Glutamatergic neuron (in vitro differentiated cells): ENCODE results near the gene BRI3. TPM values are rescaled to one million over a fixed set of nuclear protein-coding genes. Genes with fewer than 3 reads are reported as not detected.

Experiments used
- DNase-seq: peaks from one replicate; pipeline ENCODE4 v3.0.0; 2022
- H3K27ac Mint-ChIP-seq: one replicate; pipeline ENCODE4 v1.8.0; 2020; ENCODE audit warnings: mild to moderate bottlenecking, mixed read lengths, inconsistent platforms; ENCODE audit not compliant: unreplicated experiment
- H3K27me3 Mint-ChIP-seq: one replicate; pipeline ENCODE4 v1.8.0; 2020; ENCODE audit warnings: mild to moderate bottlenecking, moderate library complexity, mixed read lengths, inconsistent platforms; ENCODE audit not compliant: unreplicated experiment
- H3K36me3 Mint-ChIP-seq: one replicate; pipeline ENCODE4 v1.8.0; 2020; ENCODE audit warnings: mild to moderate bottlenecking, mixed read lengths, inconsistent platforms; ENCODE audit not compliant: unreplicated experiment
- H3K4me1 Mint-ChIP-seq: one replicate; pipeline ENCODE4 v1.8.0; 2020; ENCODE audit warnings: mild to moderate bottlenecking, low read depth, mixed read lengths, inconsistent platforms; ENCODE audit not compliant: unreplicated experiment
- H3K4me3 Mint-ChIP-seq: one replicate; pipeline ENCODE4 v1.8.0; 2020; ENCODE audit warnings: mild to moderate bottlenecking, mixed read lengths, inconsistent platforms; ENCODE audit not compliant: unreplicated experiment
- H3K9me3 Mint-ChIP-seq: one replicate; pipeline ENCODE4 v1.8.0; 2020; ENCODE audit warnings: mild to moderate bottlenecking, moderate library complexity, mixed read lengths, inconsistent platforms; ENCODE audit not compliant: unreplicated experiment
- total RNA-seq: library from RNA; stranded (reverse); fragmentation: NEBNext Ultra II Directional; extraction: Animal tissue kit (Norgen Biotek cat#: 25700); gene quantifications from one replicate; pipeline ENCODE4 v1.2.1, GENCODE V29; 2021; ENCODE audit not compliant: unreplicated experiment
- TF ChIP-seq, protein P1 (sequence below): fragments of 200-600 bp; sonication (generic); IDR thresholded peaks from one replicate; pipeline ENCODE4 v1.5.0; 2021; ENCODE audit not compliant: partially characterized antibody, unreplicated experiment

The BRI3 gene
- total RNA-seq, 1 donor from 2014 or later, result 176 TPM

DNA sequence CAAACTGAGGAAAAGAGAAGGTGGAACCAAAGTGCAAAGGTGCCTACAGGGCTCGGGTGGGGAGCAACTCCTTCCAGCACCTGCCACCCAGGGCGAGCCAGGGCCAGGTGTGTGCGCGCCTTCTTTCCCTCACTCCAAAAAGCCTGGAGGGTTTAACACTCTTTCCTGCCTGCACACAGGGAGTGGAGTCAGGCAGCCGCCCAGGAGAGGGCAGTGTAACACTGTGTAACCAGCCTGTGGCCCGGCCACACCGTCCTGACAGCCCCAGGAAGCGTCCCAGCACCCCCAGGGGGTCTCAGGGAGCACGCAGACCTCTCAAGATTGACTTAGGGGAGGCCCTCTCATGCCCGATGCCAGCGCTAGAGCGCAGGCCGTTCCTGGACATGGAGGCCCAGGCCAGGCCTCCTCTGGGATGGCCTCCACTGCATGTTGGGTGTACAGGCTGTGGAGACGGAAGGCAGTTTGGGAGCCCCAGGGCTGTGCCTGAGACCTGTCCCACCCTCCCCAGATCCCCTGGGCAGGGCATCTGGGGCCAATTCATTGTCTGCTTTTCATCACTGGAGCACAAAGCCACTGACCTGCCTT lies 13.4 kb downstream of the BRI3 start:
- H3K4me1 Mint-ChIP-seq, result peaks cover 8% of the 10 kb centered on the region
- H3K4me3 Mint-ChIP-seq, result no peak overlapping the region
- peak; percentile 90 for DNase-seq
- no peak overlapping the region for H3K27ac Mint-ChIP-seq
- TF ChIP-seq, protein P1, sequence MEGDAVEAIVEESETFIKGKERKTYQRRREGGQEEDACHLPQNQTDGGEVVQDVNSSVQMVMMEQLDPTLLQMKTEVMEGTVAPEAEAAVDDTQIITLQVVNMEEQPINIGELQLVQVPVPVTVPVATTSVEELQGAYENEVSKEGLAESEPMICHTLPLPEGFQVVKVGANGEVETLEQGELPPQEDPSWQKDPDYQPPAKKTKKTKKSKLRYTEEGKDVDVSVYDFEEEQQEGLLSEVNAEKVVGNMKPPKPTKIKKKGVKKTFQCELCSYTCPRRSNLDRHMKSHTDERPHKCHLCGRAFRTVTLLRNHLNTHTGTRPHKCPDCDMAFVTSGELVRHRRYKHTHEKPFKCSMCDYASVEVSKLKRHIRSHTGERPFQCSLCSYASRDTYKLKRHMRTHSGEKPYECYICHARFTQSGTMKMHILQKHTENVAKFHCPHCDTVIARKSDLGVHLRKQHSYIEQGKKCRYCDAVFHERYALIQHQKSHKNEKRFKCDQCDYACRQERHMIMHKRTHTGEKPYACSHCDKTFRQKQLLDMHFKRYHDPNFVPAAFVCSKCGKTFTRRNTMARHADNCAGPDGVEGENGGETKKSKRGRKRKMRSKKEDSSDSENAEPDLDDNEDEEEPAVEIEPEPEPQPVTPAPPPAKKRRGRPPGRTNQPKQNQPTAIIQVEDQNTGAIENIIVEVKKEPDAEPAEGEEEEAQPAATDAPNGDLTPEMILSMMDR, result peak; percentile 79
- no peaks in the 10 kb centered on the region for H3K36me3 Mint-ChIP-seq
- peaks cover 6% of the 10 kb centered on the region for H3K9me3 Mint-ChIP-seq
- peaks cover 2% of the 10 kb centered on the region for H3K27me3 Mint-ChIP-seq

DNA sequence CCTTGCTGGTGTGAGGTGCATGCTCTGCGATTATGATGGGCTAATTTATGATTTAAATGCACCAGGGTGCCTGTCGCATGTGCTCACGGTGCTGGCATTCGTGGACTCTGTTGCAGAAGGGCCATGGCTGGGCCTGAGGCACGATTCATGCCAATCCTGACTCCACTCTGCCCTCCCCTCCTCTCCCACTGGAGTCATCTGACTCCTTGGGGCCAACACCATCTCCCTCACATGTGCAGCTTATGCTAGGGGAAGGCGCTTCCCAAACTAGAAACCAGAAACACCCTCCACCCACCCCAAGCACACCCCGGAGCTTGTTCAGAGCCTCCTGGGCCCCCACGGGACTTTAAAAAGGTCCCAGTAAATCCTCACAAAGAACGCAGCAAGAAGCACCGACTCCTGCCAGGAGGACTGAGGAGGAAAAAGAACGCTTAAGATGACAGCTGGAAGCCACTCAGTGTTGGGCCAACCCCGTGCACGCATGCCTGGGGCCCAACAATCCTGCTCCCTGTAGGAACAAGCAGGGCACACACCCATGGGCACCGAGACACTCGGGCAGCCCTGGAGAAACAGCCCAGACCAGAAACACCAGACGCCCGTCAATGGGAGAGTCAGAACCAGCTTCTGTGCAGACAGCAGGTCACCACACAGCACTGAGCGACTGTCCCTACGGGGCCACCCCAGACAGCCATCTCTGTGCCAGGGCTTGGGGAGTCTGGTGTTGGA lies 14.1 kb downstream of the BRI3 start:
- Mint-ChIP-seq H3K4me1 (peaks cover 9% of the 10 kb centered on the region), H3K4me3 (no peak overlapping the region), H3K27ac (no peak overlapping the region), H3K27me3 (peaks cover 2% of the 10 kb centered on the region), H3K9me3 (peaks cover 8% of the 10 kb centered on the region), H3K36me3 (no peaks in the 10 kb centered on the region)
- DNase-seq, result no peak
- TF ChIP-seq, protein P1, result no peak

DNA sequence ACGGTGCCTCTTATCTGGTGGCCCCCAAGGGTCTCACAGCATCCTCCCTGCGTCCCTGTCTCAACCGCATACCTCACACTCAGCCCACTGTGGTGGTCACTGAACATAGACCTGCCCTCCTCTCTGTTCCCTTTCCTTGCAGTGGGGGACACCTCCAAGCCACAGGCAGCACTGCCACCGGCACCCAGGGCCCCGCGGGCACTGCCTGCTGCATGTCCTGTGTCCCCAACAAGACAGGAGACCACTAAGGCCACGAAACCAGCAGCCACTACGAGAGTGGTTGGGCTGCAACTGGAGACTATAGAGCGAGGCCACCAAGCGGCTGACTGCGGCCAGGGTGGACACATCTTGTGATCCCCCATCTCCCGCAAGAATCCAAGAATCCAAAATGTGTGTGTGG lies 15.3 kb downstream of the BRI3 start:
- peaks cover 5% of the 10 kb centered on the region for H3K27me3 Mint-ChIP-seq
- no peaks in the 10 kb centered on the region for H3K36me3 Mint-ChIP-seq
- H3K4me3 Mint-ChIP-seq, result no peak overlapping the region
- H3K4me1 Mint-ChIP-seq, result peaks cover 11% of the 10 kb centered on the region
- H3K27ac Mint-ChIP-seq, result no peak overlapping the region
- TF ChIP-seq, protein P1, result no peak
- H3K9me3 Mint-ChIP-seq, result peaks cover 8% of the 10 kb centered on the region
- DNase-seq, result no peak

DNA sequence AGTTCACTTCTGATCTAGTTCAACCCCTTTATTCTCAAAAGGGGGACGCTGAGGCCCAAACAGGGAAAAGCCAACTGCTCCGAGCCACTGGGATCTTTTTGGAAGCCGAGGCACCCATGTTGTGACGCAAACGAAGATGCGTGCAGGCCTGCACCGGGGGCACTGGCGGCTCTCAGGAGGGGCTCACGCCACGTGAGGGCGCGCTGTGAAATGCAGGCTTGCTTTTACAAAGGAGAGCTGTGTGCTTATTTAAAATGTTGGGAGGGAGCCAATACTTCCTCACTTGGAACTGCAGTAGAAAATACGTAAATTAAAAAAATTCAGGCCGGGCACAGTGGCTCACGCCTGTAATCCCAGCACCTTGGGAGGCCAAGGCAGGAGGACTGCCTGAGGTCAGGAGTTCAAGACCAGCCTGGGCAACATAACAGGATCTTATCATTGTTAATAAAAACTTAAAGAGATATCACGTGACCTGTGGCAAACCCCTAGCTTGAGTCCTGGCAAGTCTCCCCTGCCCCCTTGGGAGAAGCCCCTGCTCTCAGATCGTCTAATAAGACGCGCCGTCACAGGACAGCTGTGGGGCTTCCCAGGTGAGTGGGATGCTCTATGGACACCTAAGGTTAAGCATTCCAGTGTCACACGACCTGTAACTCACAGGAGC lies 16.3 kb downstream of the BRI3 start:
- TF ChIP-seq, protein P1, result no peak
- Mint-ChIP-seq H3K4me1 (peaks cover 11% of the 10 kb centered on the region), H3K36me3 (no peaks in the 10 kb centered on the region), H3K27me3 (peaks cover 5% of the 10 kb centered on the region), H3K9me3 (peaks cover 7% of the 10 kb centered on the region), H3K27ac (no peak overlapping the region), H3K4me3 (no peak overlapping the region)
- no peak for DNase-seq
